ACC112 (cell line): ENCODE measurements around the gene GPATCH2L.

ENCODE experiments used
- H2AFZ ChIP-seq: fragments of 200-600 bp; sonication (generic); one replicate; pipeline ENCODE4 v1.6.0; 2017; ENCODE audit warnings: antibody characterized with exemption, low read length; ENCODE audit not compliant: unreplicated experiment
- H3K27ac ChIP-seq: fragments of 200-600 bp; sonication (generic); 2 replicates; pipeline ENCODE4 v1.5.1; 2014; ENCODE audit warnings: low read depth, mild to moderate bottlenecking, antibody characterized with exemption, low read length, moderate library complexity
- H3K27me3 ChIP-seq: fragments of 200-600 bp; sonication (generic); 2 replicates; pipeline ENCODE4 v1.6.1; 2014; ENCODE audit warnings: mild to moderate bottlenecking, antibody characterized with exemption, low read length, moderate library complexity, mixed read lengths; ENCODE audit not compliant: insufficient read depth
- H3K36me3 ChIP-seq: fragments of 200-600 bp; sonication (generic); 2 replicates; pipeline ENCODE4 v1.6.1; 2016; ENCODE audit warnings: mild to moderate bottlenecking, antibody characterized with exemption, low read length, moderate library complexity, mixed read lengths; ENCODE audit not compliant: insufficient read depth
- H3K4me1 ChIP-seq: fragments of 200-600 bp; sonication (generic); one replicate; pipeline ENCODE4 v1.6.1; 2016; ENCODE audit warnings: low read length, mixed read lengths; ENCODE audit not compliant: insufficient read depth, unreplicated experiment, control insufficient read depth
- H3K4me3 ChIP-seq: fragments of 200-600 bp; sonication (generic); 2 replicates; pipeline ENCODE4 v1.5.1; 2014; ENCODE audit warnings: mild to moderate bottlenecking, low read depth, low read length
- H3K79me2 ChIP-seq: fragments of 200-600 bp; sonication (generic); one replicate; pipeline ENCODE4 v1.6.0; 2016; ENCODE audit warnings: low read length; ENCODE audit not compliant: control insufficient read depth, unreplicated experiment, insufficient read depth

The GPATCH2L gene

GRCh38 chr14:76232800-76233199 is 81.1 kb downstream of the GPATCH2L start:
- no peak overlapping the region for H2AFZ ChIP-seq
- peaks cover 58% of the 10 kb centered on the region for H3K27me3 ChIP-seq
- peaks cover under 1% of the 10 kb centered on the region for H3K4me1 ChIP-seq
- H3K4me3 ChIP-seq: no peak overlapping the region
- no peak overlapping the region for H3K27ac ChIP-seq
- no peaks in the 10 kb centered on the region for H3K36me3 ChIP-seq
- H3K79me2 ChIP-seq: no peaks in the 10 kb centered on the region

- Histone ChIP-seq H2AFZ (no peak overlapping the region), H3K4me1 (no peaks in the 10 kb centered on the region), H3K27ac (no peak overlapping the region)
Measured at GRCh38 chr14:76235628-76236027, 83.9 kb downstream of the GPATCH2L start.

GRCh38 chr14:76236172-76237130 is 84.7 kb downstream of the GPATCH2L start:
- Histone ChIP-seq H2AFZ (no peak overlapping the region), H3K4me1 (no peaks in the 10 kb centered on the region), H3K4me3 (no peak overlapping the region), H3K36me3 (no peaks in the 10 kb centered on the region), H3K27ac (no peak overlapping the region), H3K27me3 (peaks cover 47% of the 10 kb centered on the region), H3K79me2 (no peaks in the 10 kb centered on the region)

More at GRCh38 chr14:76235628-76236027, 83.9 kb downstream of the GPATCH2L start:
- Histone ChIP-seq H3K79me2 (no peaks in the 10 kb centered on the region), H3K36me3 (no peaks in the 10 kb centered on the region), H3K4me3 (no peak overlapping the region), H3K27me3 (peaks cover 54% of the 10 kb centered on the region)

GRCh38 chr14:76237349-76237990 is 85.7 kb downstream of the GPATCH2L start:
- H3K27ac ChIP-seq: no peak overlapping the region
- H3K4me1 ChIP-seq: no peaks in the 10 kb centered on the region
- H3K4me3 ChIP-seq: no peak overlapping the region
- no peaks in the 10 kb centered on the region for H3K79me2 ChIP-seq
- H2AFZ ChIP-seq: no peak overlapping the region
- H3K36me3 ChIP-seq: no peaks in the 10 kb centered on the region
- H3K27me3 ChIP-seq: peaks cover 52% of the 10 kb centered on the region

GRCh38 chr14:76245097-76245496 is 93.4 kb downstream of the GPATCH2L start:
- Histone ChIP-seq H3K27ac (no peak overlapping the region), H2AFZ (no peak overlapping the region), H3K79me2 (no peaks in the 10 kb centered on the region), H3K36me3 (no peaks in the 10 kb centered on the region), H3K4me1 (no peaks in the 10 kb centered on the region), H3K27me3 (peaks cover 49% of the 10 kb centered on the region), H3K4me3 (no peak overlapping the region)

GRCh38 chr14:76250302-76250701 is 98.6 kb downstream of the GPATCH2L start:
- Histone ChIP-seq H3K27me3 (peaks cover 83% of the 10 kb centered on the region), H2AFZ (no peak overlapping the region), H3K36me3 (no peaks in the 10 kb centered on the region), H3K79me2 (no peaks in the 10 kb centered on the region), H3K27ac (no peak overlapping the region), H3K4me1 (no peaks in the 10 kb centered on the region), H3K4me3 (no peak overlapping the region)

- H3K27me3 ChIP-seq: peaks cover 77% of the 10 kb centered on the region
Measured at GRCh38 chr14:76252471-76252870, 100.7 kb downstream of the GPATCH2L start.

GRCh38 chr14:76253111-76253510 is 101.4 kb downstream of the GPATCH2L start:
- H3K79me2 ChIP-seq: no peaks in the 10 kb centered on the region
- peaks cover 70% of the 10 kb centered on the region for H3K27me3 ChIP-seq
- no peak overlapping the region for H2AFZ ChIP-seq
- no peaks in the 10 kb centered on the region for H3K36me3 ChIP-seq
- no peak overlapping the region for H3K27ac ChIP-seq
- H3K4me3 ChIP-seq: no peak overlapping the region
- H3K4me1 ChIP-seq: peaks cover 6% of the 10 kb centered on the region

More at GRCh38 chr14:76252471-76252870, 100.7 kb downstream of the GPATCH2L start:
- Histone ChIP-seq H3K79me2 (no peaks in the 10 kb centered on the region), H2AFZ (no peak overlapping the region), H3K4me3 (no peak overlapping the region), H3K36me3 (no peaks in the 10 kb centered on the region), H3K4me1 (peaks cover 2% of the 10 kb centered on the region), H3K27ac (no peak overlapping the region)

- Histone ChIP-seq H3K4me1 (peaks cover 6% of the 10 kb centered on the region), H3K27me3 (peaks cover 49% of the 10 kb centered on the region), H3K36me3 (no peaks in the 10 kb centered on the region), H3K79me2 (no peaks in the 10 kb centered on the region), H3K4me3 (no peak overlapping the region), H2AFZ (no peak overlapping the region), H3K27ac (no peak overlapping the region)
Measured at GRCh38 chr14:76256545-76256944, 104.8 kb downstream of the GPATCH2L start.

GRCh38 chr14:76257111-76257803 is 105.5 kb downstream of the GPATCH2L start:
- Histone ChIP-seq H3K4me1 (peaks cover 6% of the 10 kb centered on the region), H2AFZ (no peak overlapping the region), H3K36me3 (no peaks in the 10 kb centered on the region), H3K27me3 (peaks cover 46% of the 10 kb centered on the region), H3K4me3 (no peak overlapping the region), H3K27ac (no peak overlapping the region), H3K79me2 (no peaks in the 10 kb centered on the region)
